ENCODE data around the gene MYO1G.

- TF ChIP-seq CTCF (conservative IDR thresholded peaks at IDR 0.05; ENCODE audit: low read length) = no peak
- TF ChIP-seq EZH2phosphoT487 (IDR thresholded peaks at IDR 0.05; ENCODE audit: borderline replicate concordance) = no peak
Observed at GRCh38 chr7:45003789-45004188, 25.0 kb upstream of the MYO1G start.

Measured in Loucy (cell line).